Measurements from ENCODE around the gene ME3. TPM values are rescaled to one million over a fixed set of nuclear protein-coding genes. Genes with fewer than 3 reads are reported as not detected.

ME3 gene
- total RNA-seq, 1 donor from 2014 or later, result 33.4 TPM

- Histone ChIP-seq H3K27ac (replicated peaks) (no peak overlapping the region), H3K36me3 (no peaks in the 10 kb centered on the region), H3K4me3 (no peak overlapping the region), H3K4me1 (peaks cover 31% of the 10 kb centered on the region), H3K27me3 (ENCODE audit: low read depth) (no peaks in the 10 kb centered on the region), H3K9me3 (replicated peaks) (peaks cover 7% of the 10 kb centered on the region)
- intact Hi-C loops (cut with micrococcal nuclease), result no loop called here
- no peak for TF ChIP-seq CTCF (IDR thresholded peaks at IDR 0.05; ENCODE audit: borderline replicate concordance)
- no peak for DNase-seq
Observed at GRCh38 chr11:86513138-86513537, 159.3 kb downstream of the ME3 start.

GRCh38 chr11:86511086-86511551 lies 161.3 kb downstream of the ME3 start:
- TF ChIP-seq CTCF (IDR thresholded peaks at IDR 0.05; ENCODE audit: borderline replicate concordance), result no peak
- Histone ChIP-seq H3K27me3 (ENCODE audit: low read depth) (no peaks in the 10 kb centered on the region), H3K4me1 (peaks cover 23% of the 10 kb centered on the region), H3K36me3 (no peaks in the 10 kb centered on the region), H3K4me3 (no peak overlapping the region), H3K9me3 (replicated peaks) (peaks cover 7% of the 10 kb centered on the region), H3K27ac (replicated peaks) (no peak overlapping the region)
- intact Hi-C loops (cut with micrococcal nuclease), result no loop called here
- no peak for DNase-seq

- TF ChIP-seq CTCF (IDR thresholded peaks at IDR 0.05; ENCODE audit: borderline replicate concordance), result no peak
- Histone ChIP-seq H3K4me1 (peaks cover 19% of the 10 kb centered on the region), H3K27me3 (ENCODE audit: low read depth) (no peaks in the 10 kb centered on the region), H3K9me3 (replicated peaks) (peaks cover 7% of the 10 kb centered on the region), H3K27ac (replicated peaks) (no peak overlapping the region), H3K36me3 (no peaks in the 10 kb centered on the region), H3K4me3 (no peak overlapping the region)
- intact Hi-C loops (cut with micrococcal nuclease), result no loop called here
- no peak for DNase-seq
Observed at GRCh38 chr11:86510674-86511073, 161.7 kb downstream of the ME3 start.

GRCh38 chr11:86510097-86510496 lies 162.3 kb downstream of the ME3 start:
- Histone ChIP-seq H3K9me3 (replicated peaks) (peaks cover 7% of the 10 kb centered on the region), H3K4me1 (peaks cover 16% of the 10 kb centered on the region), H3K27me3 (ENCODE audit: low read depth) (no peaks in the 10 kb centered on the region), H3K27ac (replicated peaks) (no peak overlapping the region), H3K4me3 (no peak overlapping the region), H3K36me3 (no peaks in the 10 kb centered on the region)
- no peak for TF ChIP-seq CTCF (IDR thresholded peaks at IDR 0.05; ENCODE audit: borderline replicate concordance)
- no peak for DNase-seq
- intact Hi-C loops (cut with micrococcal nuclease), result no loop called here

GRCh38 chr11:86509588-86509974 lies 162.8 kb downstream of the ME3 start:
- Histone ChIP-seq H3K4me1 (peaks cover 17% of the 10 kb centered on the region), H3K4me3 (no peak overlapping the region), H3K27me3 (ENCODE audit: low read depth) (no peaks in the 10 kb centered on the region), H3K27ac (replicated peaks) (no peak overlapping the region), H3K9me3 (replicated peaks) (peaks cover 7% of the 10 kb centered on the region), H3K36me3 (no peaks in the 10 kb centered on the region)
- TF ChIP-seq CTCF (IDR thresholded peaks at IDR 0.05; ENCODE audit: borderline replicate concordance), result no peak
- no peak for DNase-seq
- intact Hi-C loops (cut with micrococcal nuclease), result no loop called here
